Femur (tissue), 1 donor: ENCODE data around the gene ITIH3.
A peak's percentile ranks its signal among the peaks of the same experiment; 100 is the strongest.

ENCODE experiments used
- DNase-seq: peaks from one replicate; pipeline ENCODE4 v3.0.0-alpha.2; 2017

ITIH3 gene, protein sequence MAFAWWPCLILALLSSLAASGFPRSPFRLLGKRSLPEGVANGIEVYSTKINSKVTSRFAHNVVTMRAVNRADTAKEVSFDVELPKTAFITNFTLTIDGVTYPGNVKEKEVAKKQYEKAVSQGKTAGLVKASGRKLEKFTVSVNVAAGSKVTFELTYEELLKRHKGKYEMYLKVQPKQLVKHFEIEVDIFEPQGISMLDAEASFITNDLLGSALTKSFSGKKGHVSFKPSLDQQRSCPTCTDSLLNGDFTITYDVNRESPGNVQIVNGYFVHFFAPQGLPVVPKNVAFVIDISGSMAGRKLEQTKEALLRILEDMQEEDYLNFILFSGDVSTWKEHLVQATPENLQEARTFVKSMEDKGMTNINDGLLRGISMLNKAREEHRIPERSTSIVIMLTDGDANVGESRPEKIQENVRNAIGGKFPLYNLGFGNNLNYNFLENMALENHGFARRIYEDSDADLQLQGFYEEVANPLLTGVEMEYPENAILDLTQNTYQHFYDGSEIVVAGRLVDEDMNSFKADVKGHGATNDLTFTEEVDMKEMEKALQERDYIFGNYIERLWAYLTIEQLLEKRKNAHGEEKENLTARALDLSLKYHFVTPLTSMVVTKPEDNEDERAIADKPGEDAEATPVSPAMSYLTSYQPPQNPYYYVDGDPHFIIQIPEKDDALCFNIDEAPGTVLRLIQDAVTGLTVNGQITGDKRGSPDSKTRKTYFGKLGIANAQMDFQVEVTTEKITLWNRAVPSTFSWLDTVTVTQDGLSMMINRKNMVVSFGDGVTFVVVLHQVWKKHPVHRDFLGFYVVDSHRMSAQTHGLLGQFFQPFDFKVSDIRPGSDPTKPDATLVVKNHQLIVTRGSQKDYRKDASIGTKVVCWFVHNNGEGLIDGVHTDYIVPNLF

DNA sequence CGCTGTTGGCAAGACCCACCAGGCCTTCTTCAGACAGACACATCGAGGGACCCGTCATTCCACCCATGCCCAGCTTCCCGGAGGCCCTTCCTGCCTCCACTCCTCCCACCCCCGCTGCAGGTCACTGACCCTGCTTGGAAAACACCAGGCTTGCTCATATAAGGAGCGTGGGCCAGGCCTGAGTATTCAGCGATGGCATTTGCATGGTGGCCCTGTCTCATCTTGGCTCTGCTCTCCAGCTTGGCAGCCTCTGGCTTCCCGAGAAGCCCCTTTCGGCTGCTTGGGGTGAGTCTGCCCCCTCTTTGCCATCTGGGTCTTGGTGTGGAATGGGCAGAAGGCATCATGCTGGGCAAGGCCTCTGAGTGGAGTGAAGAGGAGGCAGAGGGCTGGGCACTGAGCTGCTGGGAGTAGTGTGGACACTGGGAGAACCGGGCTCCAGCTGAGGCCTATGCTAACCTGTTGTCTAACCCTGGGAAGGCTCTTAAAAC lies at the start of gene ITIH3:
Gene ITIH3 (plus strand): TSS at position 185 of the 488 bp plus-strand sequence. CDS start 8 bp downstream, at position 193.
- no peak for DNase-seq

DNA sequence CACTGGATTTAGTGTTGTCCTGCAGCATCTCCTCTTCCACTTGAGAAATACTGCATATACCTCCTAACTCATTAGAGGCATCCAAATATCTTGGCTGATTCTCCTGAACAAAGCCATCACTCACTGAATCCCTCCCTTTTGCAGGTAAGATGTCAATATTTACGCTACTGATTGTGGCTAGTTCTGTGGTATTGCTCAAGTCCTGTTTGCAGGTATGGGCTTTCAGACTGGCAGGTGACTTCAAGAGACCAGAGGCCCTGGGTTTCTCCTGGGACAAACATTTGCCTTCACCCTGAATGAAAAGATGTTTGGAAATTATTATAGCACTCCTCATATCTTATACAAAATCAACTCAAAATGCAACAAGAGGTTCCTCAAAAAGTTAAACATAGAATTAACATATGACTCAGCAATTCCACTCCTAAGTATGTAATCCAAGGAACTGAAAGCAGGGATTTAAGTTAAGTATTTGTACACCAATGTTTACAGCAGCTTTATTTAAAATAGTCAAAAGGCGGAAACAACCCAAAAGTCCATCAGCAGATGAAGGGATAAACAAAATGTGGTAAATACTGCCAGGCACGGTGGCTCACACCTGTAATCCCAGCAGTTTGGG lies 42.4 kb upstream of the ITIH3 start:
- no peak for DNase-seq

DNA sequence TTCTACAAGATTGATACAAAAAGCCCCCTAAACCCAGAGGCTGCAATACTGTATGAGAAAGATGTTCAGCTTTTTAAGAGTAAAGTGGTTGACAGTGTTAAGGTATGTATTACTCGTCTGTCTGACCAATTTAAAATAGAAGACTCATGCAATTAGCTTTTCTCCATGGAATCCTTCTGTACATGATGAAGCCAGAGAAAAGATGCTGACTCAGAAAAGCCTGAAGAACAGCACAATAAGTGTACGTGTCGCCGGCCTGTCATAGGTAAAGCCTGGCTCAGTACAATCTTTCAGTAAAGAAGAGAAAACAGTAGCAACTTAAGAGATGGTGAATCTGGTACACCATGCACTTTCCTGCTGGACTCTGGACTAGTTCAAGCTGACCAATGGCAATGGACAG lies 40.2 kb upstream of the ITIH3 start:
- DNase-seq: no peak

DNA sequence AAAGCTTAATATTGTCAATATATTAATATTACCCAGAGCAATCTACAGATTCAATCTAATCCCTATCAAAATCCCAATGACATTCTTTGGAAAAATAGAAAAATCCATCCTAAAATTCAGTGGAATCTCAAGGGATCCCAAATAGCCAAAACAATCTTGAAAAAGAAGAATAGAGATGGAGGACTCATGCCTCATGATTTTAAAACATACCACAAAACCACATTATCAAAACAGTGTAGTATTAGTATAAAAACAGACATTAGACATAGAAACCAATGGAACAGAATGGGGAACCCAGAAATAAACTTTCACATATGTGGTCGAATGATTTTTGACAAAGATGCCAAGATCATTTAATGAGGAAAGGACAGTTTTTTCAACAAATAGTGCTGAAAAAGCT lies 38.5 kb upstream of the ITIH3 start:
- no peak for DNase-seq

DNA sequence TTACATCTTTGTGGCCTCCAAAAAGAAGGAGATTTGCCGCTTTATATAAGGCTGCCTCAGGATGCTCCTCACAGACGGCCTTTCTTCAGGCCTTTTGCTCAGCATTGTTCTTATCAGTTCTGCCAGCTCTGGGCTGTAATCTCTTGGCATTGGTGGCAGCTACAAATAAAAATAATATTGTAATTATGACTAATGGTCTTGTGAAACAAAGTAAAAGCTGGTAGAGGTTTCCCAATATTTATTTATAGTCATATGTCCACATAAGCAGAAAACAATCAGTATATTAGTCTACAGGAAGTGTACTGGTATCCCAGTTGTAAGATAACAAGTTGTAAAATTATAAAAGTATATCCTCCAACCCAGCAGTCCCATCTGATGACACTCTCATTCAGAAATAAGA lies 31.1 kb upstream of the ITIH3 start:
- DNase-seq: no peak

DNA sequence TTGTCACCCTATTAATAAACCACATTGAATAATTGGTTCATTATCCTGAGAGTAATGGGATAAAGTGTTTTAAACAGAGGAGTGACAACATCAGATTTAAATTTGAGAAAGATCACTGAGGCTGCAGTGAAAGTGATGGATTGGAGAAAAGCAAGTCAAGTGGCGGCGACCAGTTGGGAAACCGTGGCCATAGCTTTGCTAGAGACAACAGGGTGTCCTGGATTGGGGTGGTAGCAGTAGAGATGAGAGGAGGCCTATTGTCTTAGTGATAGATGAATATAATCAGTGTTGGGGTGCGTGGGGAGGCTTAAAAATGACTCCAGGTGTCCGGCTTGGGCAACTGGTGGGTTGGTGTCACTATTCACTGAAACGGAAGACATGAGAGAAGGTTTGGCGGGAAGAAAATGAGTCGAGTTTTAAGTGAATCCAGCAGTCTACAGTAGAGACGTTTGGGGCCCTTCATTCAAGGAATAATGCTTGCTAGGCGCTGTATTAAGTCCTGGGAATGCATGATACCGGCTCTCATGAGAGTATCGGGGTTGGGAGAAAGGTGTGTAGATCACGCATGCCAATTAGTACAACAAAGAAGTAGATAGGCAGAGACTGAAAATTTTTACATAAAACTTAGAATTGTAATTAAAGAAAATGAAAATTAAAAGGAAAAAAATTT lies 24.7 kb upstream of the ITIH3 start:
- DNase-seq: no peak

DNA sequence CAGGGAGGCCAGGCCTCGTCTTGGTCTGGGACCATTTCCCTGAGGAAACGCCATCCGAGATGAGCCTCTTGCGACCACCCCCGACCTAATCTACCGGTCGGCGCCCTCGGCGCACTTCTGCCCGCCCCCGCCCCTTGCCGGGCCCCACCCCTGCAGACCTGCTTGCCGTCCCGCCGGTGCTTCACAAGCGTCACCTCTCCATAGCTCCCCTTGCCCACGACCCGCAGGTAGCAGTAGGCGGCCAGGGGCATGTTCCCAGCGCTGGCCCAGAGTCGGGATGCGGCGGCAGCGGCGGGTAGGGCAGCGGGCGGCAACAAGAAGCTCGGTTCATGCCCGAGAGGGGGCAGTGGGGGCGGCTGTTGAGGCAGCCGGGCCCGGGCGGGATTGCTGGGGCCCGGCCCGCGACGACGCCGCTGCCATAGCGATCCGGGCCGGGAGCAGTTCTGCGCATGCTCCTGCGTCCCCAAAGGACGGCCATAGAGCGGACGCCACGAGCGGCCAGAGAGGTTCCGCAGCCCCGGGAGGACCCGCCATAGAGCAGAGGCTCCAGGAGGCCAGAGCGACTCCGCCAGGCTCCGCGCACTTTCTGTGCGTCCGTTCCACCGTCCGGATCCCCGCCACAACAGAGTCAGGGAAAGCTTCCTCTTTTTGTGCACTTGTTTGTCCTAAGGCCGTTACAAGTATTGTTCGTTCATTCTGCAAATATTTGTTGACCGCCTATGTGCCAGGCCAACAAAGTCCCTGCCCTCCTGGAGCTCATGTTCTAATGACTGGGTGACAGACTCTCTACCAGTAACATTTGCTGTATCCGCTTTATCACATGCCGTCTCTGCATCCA lies 23.9 kb upstream of the ITIH3 start, which contains the start of gene NEK4:
Gene NEK4 (minus strand): TSS at position 445 of the 838 bp plus-strand sequence. CDS start 194 bp downstream, at position 251.
- peak; percentile 94 for DNase-seq

DNA sequence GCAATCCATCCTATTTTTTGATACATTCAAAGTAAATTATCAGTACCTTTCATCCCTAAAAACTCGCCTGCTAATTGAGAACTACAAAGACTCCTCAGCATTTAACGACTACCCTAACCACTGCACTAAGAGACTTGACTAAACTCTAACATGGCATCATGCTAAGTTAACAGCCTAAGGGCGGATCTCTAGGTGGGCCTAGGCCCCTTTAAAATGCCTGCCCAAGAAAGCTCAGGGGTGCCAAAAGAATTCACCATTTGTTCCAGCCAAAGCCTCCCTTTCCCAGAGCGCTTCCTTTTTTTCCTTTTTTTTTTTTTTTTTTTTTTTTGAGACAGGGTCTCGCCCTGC lies 23.3 kb upstream of the ITIH3 start:
- DNase-seq: no peak

DNA sequence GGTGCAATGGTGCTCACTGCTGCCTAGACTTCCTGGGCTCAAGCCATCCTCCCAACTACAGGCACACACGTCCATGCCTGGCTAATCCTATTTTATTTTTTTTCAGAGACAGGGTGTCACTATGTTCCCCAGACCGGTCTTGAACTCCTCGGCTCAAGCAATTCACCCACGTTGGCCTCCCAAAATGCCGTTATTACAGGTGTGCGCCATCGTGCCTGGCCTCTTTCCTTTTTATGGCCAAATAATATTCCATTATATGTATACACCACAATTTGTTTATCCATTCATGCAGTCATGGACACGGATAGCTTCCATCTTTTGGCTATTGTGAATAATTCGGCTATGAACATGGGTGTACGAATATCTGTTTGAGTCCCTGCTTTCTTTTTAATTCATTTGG lies 22.9 kb upstream of the ITIH3 start:
- DNase-seq: no peak

DNA sequence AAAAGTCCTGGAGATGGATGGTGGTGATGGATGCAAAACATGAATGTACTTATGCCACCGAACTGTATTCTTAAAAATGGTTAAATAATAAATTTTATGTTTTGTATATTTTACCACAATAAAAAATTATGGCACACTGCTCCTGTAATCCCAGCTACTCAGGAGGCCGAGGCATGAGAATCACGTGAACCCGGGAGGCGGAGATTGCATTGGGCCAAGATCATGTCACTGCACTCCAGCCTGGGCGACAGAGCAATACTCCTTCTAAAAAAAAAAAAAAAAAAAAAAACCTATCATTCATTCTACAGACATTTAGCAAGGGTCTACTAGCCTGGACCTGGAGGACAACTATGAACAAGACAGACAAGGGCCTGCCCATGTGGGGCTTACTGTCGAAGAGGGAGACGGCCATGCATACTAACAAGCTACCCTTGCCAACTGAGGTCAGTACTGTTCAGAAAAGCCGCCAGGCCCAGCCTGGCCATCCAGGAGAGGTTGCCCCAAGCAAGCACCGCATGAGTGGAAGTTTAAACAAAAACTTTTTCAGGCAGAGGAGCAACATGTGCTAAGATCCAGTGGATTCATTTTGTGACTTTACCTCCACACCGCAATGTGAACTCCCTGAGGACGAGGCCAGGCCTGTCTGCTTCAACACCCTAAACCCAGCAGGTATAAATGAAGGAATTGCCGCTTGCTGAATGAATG lies 21.1 kb upstream of the ITIH3 start:
- DNase-seq: peak; percentile 5

DNA sequence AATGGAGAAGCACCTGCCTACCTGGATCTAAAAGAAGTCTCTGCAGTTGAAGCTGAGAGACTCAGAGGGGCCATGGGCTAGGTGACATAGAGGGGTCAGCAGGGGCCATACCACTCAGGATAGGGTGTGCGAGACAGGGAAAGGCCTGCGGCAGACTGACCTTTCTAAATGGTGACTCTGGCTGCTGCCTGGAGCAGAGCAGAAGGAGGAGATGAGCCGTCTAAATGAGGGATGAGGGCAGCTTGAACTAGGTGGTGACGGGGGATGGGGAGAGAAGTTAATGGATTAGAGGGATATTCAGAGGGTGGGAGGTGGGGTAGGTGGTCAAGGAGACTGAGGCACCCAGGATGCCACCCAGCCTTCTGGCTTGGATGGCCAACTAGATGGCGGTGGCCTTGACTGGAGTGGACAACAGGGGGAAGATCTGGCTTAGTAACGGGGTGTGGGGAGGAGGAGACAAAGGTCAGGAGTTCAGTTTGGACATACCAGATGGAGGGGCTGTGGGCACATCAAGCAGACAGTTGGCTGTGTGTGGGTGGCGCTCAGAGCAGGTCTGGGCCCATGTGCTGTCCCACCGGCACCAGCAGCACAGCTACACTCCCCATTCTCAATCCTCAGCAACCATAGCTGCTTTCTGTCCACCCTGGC lies 20.4 kb upstream of the ITIH3 start:
- DNase-seq: peak; percentile 7

DNA sequence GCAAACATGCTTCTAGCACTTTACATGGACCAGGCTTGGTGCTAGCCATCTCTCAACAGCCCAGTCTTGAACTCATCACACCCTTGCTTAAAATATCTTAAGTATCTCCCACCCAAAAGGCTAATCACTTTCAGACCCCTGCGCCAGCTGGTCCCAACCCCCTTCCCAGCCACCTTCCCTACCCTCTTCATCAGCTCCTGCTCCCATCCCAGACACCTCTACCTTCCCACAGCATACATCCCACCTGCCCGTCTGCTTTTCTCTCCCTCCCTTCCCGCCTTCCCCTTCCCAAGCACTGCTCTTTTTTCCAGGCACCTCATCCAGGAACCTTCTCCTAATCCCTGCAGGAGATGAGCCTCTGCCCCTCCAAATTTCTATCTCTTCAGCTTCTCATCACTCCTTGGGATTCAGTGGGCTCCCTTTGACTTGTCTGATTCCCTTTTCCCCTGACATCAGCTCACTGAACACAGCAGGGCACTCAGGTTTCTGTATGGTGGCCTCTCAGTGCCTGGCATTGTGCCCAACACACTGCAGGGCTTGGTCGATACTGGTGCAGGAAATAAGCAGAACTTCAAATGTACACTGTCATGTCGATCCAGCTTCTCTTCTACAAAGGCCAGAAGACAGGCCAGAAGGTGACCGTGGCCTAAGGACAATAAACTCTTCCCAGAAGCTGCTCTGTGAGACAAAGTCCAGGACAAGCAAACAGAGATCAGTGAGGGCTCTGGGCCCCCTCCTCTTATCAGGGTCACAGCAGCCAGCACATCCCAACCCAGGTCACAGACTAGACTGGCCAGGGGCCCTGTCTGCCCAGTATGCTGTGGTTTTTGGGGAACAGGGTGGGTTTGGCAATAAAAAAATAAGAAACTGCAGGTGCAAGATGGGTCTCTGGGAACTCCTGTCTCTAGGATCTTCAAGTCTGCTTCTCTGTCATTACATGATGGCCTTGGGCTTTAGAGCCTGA lies 19.4 kb upstream of the ITIH3 start:
- peak; percentile 19 for DNase-seq

DNA sequence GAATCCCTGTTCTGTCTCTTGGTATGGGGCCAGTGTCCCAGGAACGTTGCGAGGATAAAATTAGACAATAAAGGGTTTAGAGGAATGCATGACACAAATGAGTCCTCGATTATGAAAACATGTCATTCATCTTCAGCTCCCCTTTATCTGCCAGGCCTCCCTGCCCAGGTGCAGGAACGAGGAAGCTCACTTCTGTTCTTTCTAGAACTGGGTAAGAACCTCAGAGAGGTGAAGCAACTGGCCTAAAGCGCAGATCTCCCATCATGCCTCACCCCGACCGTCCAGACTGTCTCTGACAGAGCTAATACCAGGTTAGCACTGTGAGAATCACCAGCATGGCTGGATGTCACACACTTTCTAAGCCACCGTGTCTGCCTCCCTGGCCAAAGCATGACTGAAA lies 18.7 kb upstream of the ITIH3 start:
- peak; percentile 9 for DNase-seq

DNA sequence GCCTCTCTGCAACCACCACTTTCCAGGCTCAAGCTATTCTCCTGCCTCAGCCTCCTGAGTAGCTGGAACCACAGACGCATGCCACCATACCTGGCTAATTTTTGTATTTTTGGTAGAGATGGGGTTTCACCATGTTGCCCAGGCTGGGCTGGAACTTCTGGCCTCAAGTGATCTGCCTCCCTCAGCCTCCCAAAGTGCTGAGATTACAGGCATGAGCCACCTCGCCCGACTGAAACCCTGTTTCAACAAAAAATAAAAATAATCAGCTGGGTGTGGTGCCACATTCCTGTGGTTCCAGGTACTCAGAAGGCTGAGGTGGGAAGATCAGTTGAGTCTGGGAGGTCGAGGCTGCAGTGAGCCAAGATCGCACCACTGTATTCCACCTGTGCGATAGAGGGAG lies 18.1 kb upstream of the ITIH3 start:
- DNase-seq: peak; percentile 4

DNA sequence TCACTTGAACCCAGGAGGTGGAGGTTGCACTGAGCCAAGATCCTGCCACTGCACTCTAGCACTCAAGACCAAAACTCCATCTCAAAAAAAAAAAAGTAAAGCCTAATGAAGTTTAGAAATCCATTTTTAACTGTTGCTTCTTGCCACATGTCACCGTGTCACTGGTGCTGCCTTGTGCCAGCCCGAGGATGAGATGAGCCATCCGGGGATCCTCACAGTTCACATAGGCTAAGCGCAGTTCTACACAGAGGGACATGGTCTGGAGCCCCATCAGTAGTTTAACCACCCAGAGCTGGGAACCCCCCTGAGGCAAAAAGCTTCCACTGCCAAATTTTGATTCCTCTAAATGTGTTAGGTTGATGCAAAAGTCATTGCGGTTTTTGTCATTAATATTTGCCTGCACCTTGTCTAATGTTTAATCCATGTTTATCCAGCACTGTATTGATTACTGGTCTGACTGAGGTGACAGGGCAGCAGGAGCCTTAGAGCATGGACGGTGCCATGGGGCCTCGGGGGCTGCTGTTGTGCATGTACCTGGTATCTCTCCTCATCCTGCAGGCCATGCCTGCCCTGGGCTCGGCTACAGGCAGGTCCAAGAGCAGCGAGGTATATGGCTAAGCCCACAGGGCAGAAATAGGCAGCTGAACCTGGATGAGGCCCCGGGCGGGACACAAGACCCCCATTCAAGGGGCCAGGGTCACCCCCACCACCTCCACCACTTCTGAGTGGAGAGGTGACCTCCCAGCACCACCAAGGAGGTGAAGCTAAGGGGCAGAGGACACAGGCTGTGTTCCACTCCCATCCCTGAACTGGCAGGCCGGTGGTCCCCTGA lies 17.3 kb upstream of the ITIH3 start, which contains the start of gene ITIH1:
Gene ITIH1 (plus strand): TSS at position 473 of the 832 bp plus-strand sequence. CDS start 17 bp downstream, at position 490.
- DNase-seq: peak; percentile 11

DNA sequence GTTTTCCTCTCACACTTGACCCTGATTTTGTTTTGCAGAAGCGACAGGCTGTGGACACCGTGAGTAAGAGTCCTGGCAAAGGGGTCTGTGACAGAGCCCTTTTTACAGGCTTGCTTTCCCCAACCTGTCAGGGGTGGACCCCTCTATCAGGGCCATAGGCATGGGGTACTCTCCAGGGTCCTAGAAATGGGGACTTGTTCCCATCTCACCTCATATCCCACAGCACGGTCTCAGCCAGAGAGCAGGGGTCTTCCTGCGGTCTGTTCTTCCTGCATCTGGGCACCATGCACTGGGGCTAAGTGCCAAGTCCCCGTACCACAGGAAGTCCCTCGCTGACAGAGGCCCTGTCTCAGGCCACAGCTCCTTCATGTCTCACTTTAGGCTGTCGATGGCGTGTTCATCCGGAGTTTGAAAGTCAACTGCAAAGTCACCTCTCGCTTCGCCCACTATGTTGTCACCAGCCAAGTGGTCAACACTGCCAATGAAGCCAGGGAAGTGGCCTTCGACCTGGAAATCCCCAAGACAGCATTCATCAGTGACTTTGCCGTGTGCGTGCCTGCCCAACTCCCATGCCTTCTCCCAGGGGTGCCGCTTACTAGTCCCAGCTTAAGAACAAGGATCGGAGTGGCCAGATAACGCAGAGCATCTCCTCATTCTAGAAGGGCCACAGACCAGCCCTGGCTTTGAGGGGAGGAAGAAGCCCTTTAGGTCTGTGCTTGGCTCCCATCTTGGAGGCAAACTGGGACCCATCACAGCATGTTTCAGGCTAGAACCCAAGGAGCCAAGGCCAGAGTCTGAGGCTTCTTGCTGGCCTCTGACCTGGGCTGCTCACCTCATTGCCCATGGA lies 16.4 kb upstream of the ITIH3 start:
- DNase-seq: peak; percentile 10
